SK-N-SH (cell line): Measurements from ENCODE around the gene SDK1. TPM values are rescaled to one million over a fixed set of nuclear protein-coding genes. Genes with fewer than 3 reads are reported as not detected.

Experiments
- CTCF ChIA-PET: fragments of 300-600, 350-600 bp; formaldehyde crosslinking; extraction: SDS; loops from one replicate; lab custom pipeline; 2021; lab: Yijun Ruan, JAX
- POLR2A ChIA-PET: fragments of 350-600 bp; sonication (Branson Sonifier 250); formaldehyde crosslinking; extraction: SDS; loops from one replicate; lab custom pipeline; 2020; ENCODE audit warnings: antibody characterized with exemption, inconsistent platforms; lab: Yijun Ruan, JAX
- DNase-seq: peaks from one replicate; pipeline ENCODE4 v3.0.0; 2012
- H2AFZ ChIP-seq: fragments of 200-600 bp; sonication (generic); 2 replicates; pipeline ENCODE4 v1.8.1; 2016; ENCODE audit warnings: antibody characterized with exemption, mild to moderate bottlenecking, low read depth
- H3F3A ChIP-seq: fragments of 200-600 bp; sonication (generic); replicated peaks from 2 replicates; pipeline ENCODE3; 2016; ENCODE audit warnings: antibody characterized with exemption, mild to moderate bottlenecking; ENCODE audit not compliant: insufficient read depth
- H3K27ac ChIP-seq, 2 experiments: fragments of 200-500 bp in 1 of 2; fragments of 200-600 bp in 1 of 2; sonication (Bioruptor generic) in 1 of 2; sonication (generic), shearing (Covaris generic) in 1 of 2; 2 replicates each; pipeline versions ENCODE4 v1.5.1 to v1.6.1; 2014 to 2016; ENCODE audit warnings: low read depth in 2 of 2, inconsistent platforms in 1 of 2, low read length in 1 of 2, mild to moderate bottlenecking in 1 of 2, mixed read lengths in 1 of 2
- H3K27me3 ChIP-seq: fragments of 200-600 bp; sonication (generic), shearing (Covaris generic); 2 replicates; pipeline ENCODE4 v1.6.1; 2016; ENCODE audit warnings: mixed run types; ENCODE audit not compliant: insufficient read depth
- H3K36me3 ChIP-seq, 2 experiments: fragments of 200-500 bp in 1 of 2; fragments of 200-600 bp in 1 of 2; sonication (Bioruptor generic) in 1 of 2; sonication (generic) in 1 of 2; replicated peaks in 1 of 2; 2 replicates each; pipeline versions ENCODE3 to v1.5.1; 2014 to 2016; ENCODE audit warnings: low read length in 1 of 2, mild to moderate bottlenecking in 1 of 2; ENCODE audit not compliant: insufficient read depth in 2 of 2, control insufficient read depth in 1 of 2
- H3K4me1 ChIP-seq, 2 experiments: fragments of 200-500 bp in 1 of 2; fragments of 200-600 bp in 1 of 2; sonication (Bioruptor generic) in 1 of 2; sonication (generic), shearing (Covaris generic) in 1 of 2; 2 replicates each; pipeline versions ENCODE4 v1.5.1 to v1.6.1; 2014 to 2016; ENCODE audit warnings: low read depth in 1 of 2, low read length in 1 of 2, mixed run types in 1 of 2; ENCODE audit not compliant: insufficient read depth in 2 of 2, control insufficient read depth in 1 of 2
- H3K4me2 ChIP-seq: fragments of 200-600 bp; sonication (generic), shearing (Covaris generic); 2 replicates; pipeline ENCODE4 v1.6.1; 2017; ENCODE audit warnings: mixed run types
- H3K4me3 ChIP-seq, 2 experiments: fragments of 200-500 bp in 1 of 2; fragments of 200-600 bp in 1 of 2; sonication (Bioruptor generic) in 1 of 2; sonication (generic), shearing (Covaris generic) in 1 of 2; 2 replicates each; pipeline versions ENCODE4 v1.5.1 to v1.8.1; 2014 to 2016; ENCODE audit warnings: low read depth in 2 of 2, inconsistent platforms in 1 of 2, low read length in 1 of 2, mild to moderate bottlenecking in 1 of 2, mixed read lengths in 1 of 2, moderate library complexity in 1 of 2
- H3K79me2 ChIP-seq: fragments of 200-600 bp; sonication (generic); 2 replicates; pipeline ENCODE4 v1.8.1; 2017; ENCODE audit warnings: mild to moderate bottlenecking; ENCODE audit not compliant: insufficient read depth
- H3K9ac ChIP-seq: fragments of 200-600 bp; sonication (generic); 2 replicates; pipeline ENCODE4 v1.6.1; 2017; ENCODE audit warnings: mixed run types
- H3K9me2 ChIP-seq: fragments of 200-600 bp; sonication (generic); 2 replicates; pipeline ENCODE4 v1.6.1; 2017; ENCODE audit warnings: mixed run types
- H3K9me3 ChIP-seq: fragments of 200-600 bp; sonication (generic); 2 replicates; pipeline ENCODE4 v1.6.1; 2017; ENCODE audit warnings: mixed run types, mild to moderate bottlenecking, moderate library complexity
- H4K20me1 ChIP-seq: fragments of 200-600 bp; sonication (generic); 2 replicates; pipeline ENCODE4 v1.6.1; 2017; ENCODE audit warnings: mild to moderate bottlenecking, mixed run types; ENCODE audit not compliant: insufficient read depth
- CHD2 ChIP-seq: fragments of 150-350 bp; IDR thresholded peaks from 2 replicates; pipeline ENCODE4 v1.6.1; 2018; ENCODE audit warnings: low read length; ENCODE audit not compliant: partially characterized antibody
- CTCF ChIP-seq: fragments of 200-600 bp; sonication (generic); IDR thresholded peaks from 2 replicates; pipeline ENCODE4 v1.6.1; 2017; ENCODE audit warnings: antibody characterized with exemption, mild to moderate bottlenecking, moderate library complexity
- EZH2phosphoT487 ChIP-seq: fragments of 200-600 bp; sonication (generic); IDR thresholded peaks from 2 replicates; pipeline ENCODE4 v1.6.1; 2017; ENCODE audit warnings: low read depth, mixed run types, mild to moderate bottlenecking, antibody characterized with exemption, moderate library complexity, borderline replicate concordance
- IRF3 ChIP-seq: fragments of 150-350 bp; IDR thresholded peaks from 2 replicates; pipeline ENCODE4 v1.6.1; 2016; ENCODE audit warnings: mild to moderate bottlenecking, low read depth, low read length
- MAX ChIP-seq: IDR thresholded peaks from 2 replicates; pipeline ENCODE4 v1.4.0; 2012; ENCODE audit warnings: low read depth
- NRF1 ChIP-seq: IDR thresholded peaks from 2 replicates; pipeline ENCODE4 v1.6.1; 2012; ENCODE audit warnings: low read depth, mild to moderate bottlenecking, low read length
- RAD21 ChIP-seq: IDR thresholded peaks from 2 replicates; pipeline ENCODE4 v1.6.1; 2012; ENCODE audit warnings: mild to moderate bottlenecking, low read length
- RFX5 ChIP-seq: IDR thresholded peaks from 2 replicates; pipeline ENCODE4 v1.6.1; 2012; ENCODE audit warnings: mild to moderate bottlenecking, improper control_type of control experiment, low read length
- RXRA ChIP-seq: IDR thresholded peaks from 2 replicates; pipeline ENCODE4 v1.4.0; 2012; ENCODE audit warnings: low read depth, mild to moderate bottlenecking, borderline replicate concordance
- SIN3A ChIP-seq: IDR thresholded peaks from 2 replicates; pipeline ENCODE4 v1.6.1; 2012; ENCODE audit warnings: low read depth, mild to moderate bottlenecking, low read length, moderate library complexity, borderline replicate concordance
- TCF12 ChIP-seq: IDR thresholded peaks from 2 replicates; pipeline ENCODE4 v1.4.0; 2012
- USF1 ChIP-seq: IDR thresholded peaks from 2 replicates; pipeline ENCODE4 v1.4.0; 2012; ENCODE audit warnings: low read depth, borderline replicate concordance
- ZBTB33 ChIP-seq: IDR thresholded peaks from 2 replicates; pipeline ENCODE4 v1.4.0; 2012; ENCODE audit warnings: low read depth, borderline replicate concordance
- WGBS: methylation state at CpG from one replicate; pipeline ENCODE4 v1.1.6; 2017; ENCODE audit warnings: low lambda C conversion rate; 5-methylcytosine and 5-hydroxymethylcytosine counted together
- polyA plus RNA-seq, 3 experiments: library from polyadenylated mRNA; depleted of rRNA; stranded (reverse); fragments of >200 nt; gene quantifications; 2 replicates each; pipeline ENCODE4 v1.2.3, GENCODE V29; 2012

SDK1 gene
- polyA plus RNA-seq, 1 of the 3 experiments (the other 2 are of a cell fraction), result 1.2 TPM

- no peaks in the 10 kb centered on the region for H3K9me3 ChIP-seq
- DNase-seq, result no peak
Measured at GRCh38 chr7:3981281-3981680, 680.2 kb downstream of the SDK1 start.

More at GRCh38 chr7:3981281-3981680, 680.2 kb downstream of the SDK1 start:
- POLR2A ChIA-PET, result no interaction called here
- CTCF ChIA-PET, result interaction anchor here (1.1 to 2.3 kb wide), 4 partner anchors 11 to 681 kb away, joined by 3 to 9 read pairs (median 4); partner anchors contain the start of gene SDK1
- no peak overlapping the region for H3K4me3 ChIP-seq
- H3K4me2 ChIP-seq, result no peak overlapping the region
- H3K9ac ChIP-seq, result no peak overlapping the region
- H3K36me3 ChIP-seq, result no peaks in the 10 kb centered on the region
- peaks cover 0 to 14% of the 10 kb centered on the region in 2 experiments; a peak in 2 of 4 replicates for H3K4me1 ChIP-seq
- no peaks in the 10 kb centered on the region for H3K27me3 ChIP-seq
- no peaks in the 10 kb centered on the region for H3K9me2 ChIP-seq
- H3F3A ChIP-seq, result no peaks in the 10 kb centered on the region
- H2AFZ ChIP-seq, result no peak overlapping the region
- H3K27ac ChIP-seq, result no peak overlapping the region
- WGBS, result 52% methylated on average over 3 of the region's 3 CpGs
- no peaks in the 10 kb centered on the region for H3K79me2 ChIP-seq
- no peak for TF ChIP-seq RAD21
- no peak for TF ChIP-seq SIN3A
- TF ChIP-seq ZBTB33, result no peak
- TF ChIP-seq EZH2phosphoT487, result no peak
- no peak for TF ChIP-seq CTCF
- TF ChIP-seq RXRA, result no peak
- TF ChIP-seq USF1, result no peak
- TF ChIP-seq NRF1, result no peak
- TF ChIP-seq CHD2, result no peak
- no peak for TF ChIP-seq MAX
- no peak for TF ChIP-seq RFX5
- no peak for TF ChIP-seq TCF12
- TF ChIP-seq IRF3, result no peak
- no peaks in the 10 kb centered on the region for H4K20me1 ChIP-seq
